ENCODE measurements around the gene CCDC59. TPM values are rescaled to one million over a fixed set of nuclear protein-coding genes. Genes with fewer than 3 reads are reported as not detected.

The CCDC59 gene
- total RNA-seq, result 37.1 and 37.5 TPM in 2 replicates
- long read RNA-seq, transcript CCDC59-207 (2 exons, 600 nt), result major isoform, 6 of 20 reads
- long read RNA-seq, partial matches to known transcripts, result 1 of 20 reads
- long read RNA-seq, other reads (novel, unspliced or antisense), result 4 of 20 reads

- peak; percentile 96 for DNase-seq (ENCODE audit: low spot score, unreplicated experiment)
- peak; percentile 85 for TF ChIP-seq CTCF (IDR thresholded peaks at IDR 0.05; ENCODE audit: unreplicated experiment)
- peaks cover 20% of the 10 kb centered on the region for H3K36me3 Mint-ChIP-seq (ENCODE audit: insufficient read depth)
- peaks cover 18% of the 10 kb centered on the region for H3K4me1 Mint-ChIP-seq (ENCODE audit: low read depth)
- H3K27ac Mint-ChIP-seq, result peak within 1 kb of the TSS; percentile 100
- H3K4me3 Mint-ChIP-seq (ENCODE audit: low read depth), result peak within 1 kb of the TSS; percentile 100
- no peaks in the 10 kb centered on the region for H3K9me3 Mint-ChIP-seq (ENCODE audit: low read depth)
- no peaks in the 10 kb centered on the region for H3K27me3 Mint-ChIP-seq
Observed at GRCh38 chr12:82358200-82359114, at the start of gene CCDC59, which contains the start of gene METTL25. Gene CCDC59 (minus strand): TSS chr12:82358387. CDS start chr12:82358376, 11 bp downstream. Gene METTL25 (plus strand): TSS chr12:82358529. CDS start chr12:82358566, 37 bp downstream.

- no peak for TF ChIP-seq CTCF (IDR thresholded peaks at IDR 0.05; ENCODE audit: unreplicated experiment)
- no peaks in the 10 kb centered on the region for H3K27me3 Mint-ChIP-seq
- H3K4me1 Mint-ChIP-seq (ENCODE audit: low read depth), result no peaks in the 10 kb centered on the region
- no peaks in the 10 kb centered on the region for H3K9me3 Mint-ChIP-seq (ENCODE audit: low read depth)
- no peak overlapping the region for H3K27ac Mint-ChIP-seq
- H3K36me3 Mint-ChIP-seq (ENCODE audit: insufficient read depth), result no peaks in the 10 kb centered on the region
- DNase-seq (ENCODE audit: low spot score, unreplicated experiment), result no peak
- no peak overlapping the region for H3K4me3 Mint-ChIP-seq (ENCODE audit: low read depth)
Observed at GRCh38 chr12:82407481-82407880, 49.3 kb upstream of the CCDC59 start.

GRCh38 chr12:82406651-82407050 lies 48.5 kb upstream of the CCDC59 start:
- Mint-ChIP-seq H3K27me3 (no peaks in the 10 kb centered on the region), H3K4me1 (ENCODE audit: low read depth) (no peaks in the 10 kb centered on the region), H3K4me3 (ENCODE audit: low read depth) (no peak overlapping the region), H3K9me3 (ENCODE audit: low read depth) (no peaks in the 10 kb centered on the region), H3K27ac (no peak overlapping the region), H3K36me3 (ENCODE audit: insufficient read depth) (no peaks in the 10 kb centered on the region)
- TF ChIP-seq CTCF (IDR thresholded peaks at IDR 0.05; ENCODE audit: unreplicated experiment), result no peak
- no peak for DNase-seq (ENCODE audit: low spot score, unreplicated experiment)

GRCh38 chr12:82400819-82401218 lies 42.6 kb upstream of the CCDC59 start:
- H3K36me3 Mint-ChIP-seq (ENCODE audit: insufficient read depth), result no peaks in the 10 kb centered on the region

More at GRCh38 chr12:82400819-82401218, 42.6 kb upstream of the CCDC59 start:
- no peak overlapping the region for H3K4me3 Mint-ChIP-seq (ENCODE audit: low read depth)
- H3K27me3 Mint-ChIP-seq, result no peaks in the 10 kb centered on the region
- H3K27ac Mint-ChIP-seq, result no peak overlapping the region
- TF ChIP-seq CTCF (IDR thresholded peaks at IDR 0.05; ENCODE audit: unreplicated experiment), result no peak
- H3K9me3 Mint-ChIP-seq (ENCODE audit: low read depth), result no peaks in the 10 kb centered on the region
- no peaks in the 10 kb centered on the region for H3K4me1 Mint-ChIP-seq (ENCODE audit: low read depth)
- no peak for DNase-seq (ENCODE audit: low spot score, unreplicated experiment)

Measured in progenitor cell of endocrine pancreas (in vitro differentiated cells).